HAP-1 (cell line): Measurements from ENCODE around the gene CRK.
"Not testable (repeated sequence)": the region's sequence is repeated elsewhere in the genome, so short reads cannot be mapped to it uniquely, and the experiment has no call there.

Experiments used
- DNase-seq, 2 experiments: peaks; one replicate each; pipeline ENCODE4 v3.0.0-alpha.2; 2016 to 2020; ENCODE audit warnings: low spot score in 2 of 2
- H3K27me3 ChIP-seq: fragments of 250-450 bp; sonication (Bioruptor Pico); 2 replicates; pipeline ENCODE4 v1.5.1; 2020; ENCODE audit warnings: low read depth, mild to moderate bottlenecking, moderate library complexity
- H3K36me3 ChIP-seq: fragments of 250-450 bp; sonication (Bioruptor Pico); replicated peaks from 2 replicates; pipeline ENCODE4 v1.5.1; 2020; ENCODE audit warnings: mild to moderate bottlenecking
- H3K4me1 ChIP-seq: fragments of 250-450 bp; sonication (Bioruptor Pico); 2 replicates; pipeline ENCODE4 v1.5.1; 2020; ENCODE audit warnings: mild to moderate bottlenecking
- H3K4me3 ChIP-seq: fragments of 250-450 bp; sonication (Bioruptor Pico); 2 replicates; pipeline ENCODE4 v1.5.1; 2020; ENCODE audit warnings: mild to moderate bottlenecking, moderate library complexity
- H3K9me3 ChIP-seq: fragments of 250-450 bp; sonication (Bioruptor Pico); 2 replicates; pipeline ENCODE4 v1.5.1; 2020; ENCODE audit warnings: mild to moderate bottlenecking, moderate library complexity
- in situ Hi-C: fragments of 300-500 bp; cut with MboI; formaldehyde crosslinking; loops from 3 replicates; pipeline ENCODE4 v1.14.3; 2020; ENCODE audit warnings: low sequenced_read_pairs, inconsistent platforms, mixed read lengths

Gene CRK

DNA sequence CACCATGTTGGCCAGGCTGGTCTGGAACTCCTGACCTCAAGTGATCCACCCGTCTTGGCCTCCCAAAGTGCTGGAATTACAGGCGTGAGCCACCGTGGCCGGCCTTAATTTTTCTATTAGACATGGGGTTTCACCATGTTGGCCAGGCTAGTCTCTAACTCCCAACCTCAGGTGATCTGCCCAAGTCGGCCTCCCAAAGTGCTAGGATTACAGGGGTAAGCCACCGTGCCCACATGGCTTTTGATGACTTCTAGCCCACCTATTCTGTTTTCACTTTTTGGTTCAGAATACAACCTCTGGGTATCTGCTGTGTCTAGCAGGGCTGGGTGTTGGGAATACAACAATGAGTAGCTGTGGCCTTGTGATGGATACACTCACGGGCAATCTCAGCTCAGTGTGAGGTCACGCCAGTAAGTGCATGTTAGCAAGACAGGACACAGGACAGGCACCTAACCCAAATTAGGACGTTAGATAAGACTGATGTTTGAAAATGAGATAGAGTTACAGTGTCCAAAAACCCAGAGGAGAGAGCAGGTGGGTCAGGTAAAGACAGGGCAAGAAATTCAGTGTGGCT lies 41.9 kb downstream of the CRK start:
- no peak for DNase-seq
- no peak overlapping the region for H3K4me3 ChIP-seq
- no peaks in the 10 kb centered on the region for H3K36me3 ChIP-seq
- in situ Hi-C loops, result no loop called here
- H3K4me1 ChIP-seq, result no peaks in the 10 kb centered on the region
- H3K9me3 ChIP-seq, result no peaks in the 10 kb centered on the region
- H3K27me3 ChIP-seq, result no peaks in the 10 kb centered on the region

DNA sequence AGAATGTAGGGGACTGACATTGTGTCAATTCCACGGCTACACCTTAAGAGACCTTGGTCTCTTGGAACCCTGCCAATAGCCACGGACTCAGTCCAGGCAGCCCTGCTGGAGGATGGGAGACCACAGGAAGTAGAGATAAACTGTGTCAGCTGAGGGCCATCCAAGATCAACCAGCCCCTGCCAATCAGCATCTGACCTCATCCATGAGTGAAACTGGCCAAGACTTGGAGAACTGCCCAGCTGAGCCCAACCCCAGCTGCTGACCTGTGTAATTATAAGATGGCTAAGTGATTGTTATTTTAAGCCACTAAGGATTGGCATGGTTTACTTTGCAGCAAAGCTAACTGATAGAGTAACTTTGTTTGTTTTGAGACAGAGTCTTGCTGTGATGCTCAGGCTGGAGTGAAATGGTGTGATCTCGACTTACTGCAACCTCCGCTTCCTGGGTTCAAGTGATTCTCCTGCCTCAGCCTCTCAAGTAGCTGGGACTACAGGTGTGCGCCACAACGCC lies 42.7 kb downstream of the CRK start:
- in situ Hi-C loops, result no loop called here
- peak in 1 of 2 experiments; percentile 48 for DNase-seq

DNA sequence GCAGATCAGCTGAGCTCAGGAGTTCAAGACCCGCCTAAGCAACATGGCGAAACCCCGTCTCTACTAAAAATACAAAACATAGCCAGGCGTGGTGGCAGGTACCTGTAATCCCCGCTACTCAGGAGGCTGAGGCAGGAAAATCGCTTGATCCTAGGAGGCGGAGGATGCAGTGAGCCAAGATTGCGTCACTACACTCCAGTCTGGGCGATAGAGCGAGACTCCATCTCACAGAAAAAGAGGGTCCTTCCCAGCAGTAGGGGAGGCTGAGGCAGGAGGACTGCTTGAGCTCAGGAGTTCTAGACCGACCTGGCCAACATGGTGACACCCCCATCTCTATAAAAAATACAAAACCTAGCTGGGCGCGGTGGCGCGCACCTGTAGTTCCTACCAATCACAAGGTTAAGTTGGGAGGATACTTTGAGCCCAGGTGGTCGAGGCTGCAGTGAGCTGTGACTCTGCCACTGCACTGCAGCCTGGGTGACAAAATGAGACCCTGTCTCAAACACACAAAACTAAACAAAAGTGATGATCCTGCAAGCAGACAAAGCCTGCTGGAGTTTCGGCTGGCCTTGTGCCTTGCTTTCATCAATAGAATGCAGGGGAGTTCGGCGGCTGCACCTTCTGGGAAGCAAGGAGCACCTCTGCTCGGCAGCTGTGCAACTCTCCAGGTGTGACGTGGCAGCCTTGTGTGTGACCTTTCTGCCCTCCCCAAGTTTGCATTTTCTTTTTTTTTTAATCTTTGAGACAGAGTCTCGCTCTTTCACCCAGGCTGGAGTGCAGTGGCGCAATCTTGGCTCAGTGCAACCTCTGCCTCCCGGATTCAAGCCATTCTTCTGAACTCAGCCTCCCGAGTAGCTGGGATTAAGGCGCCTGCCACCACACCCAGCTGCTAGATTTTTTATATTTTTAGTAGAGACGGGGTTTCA lies 43.6 kb downstream of the CRK start:
- Histone ChIP-seq H3K4me3 (no peak overlapping the region), H3K36me3 (no peaks in the 10 kb centered on the region), H3K9me3 (no peaks in the 10 kb centered on the region), H3K4me1 (no peaks in the 10 kb centered on the region), H3K27me3 (no peaks in the 10 kb centered on the region)
- DNase-seq, result no peak
- in situ Hi-C loops, result no loop called here

More for the DNA sequence above, 42.7 kb downstream of the CRK start:
- Histone ChIP-seq H3K27me3 (no peaks in the 10 kb centered on the region), H3K36me3 (no peaks in the 10 kb centered on the region), H3K4me3 (no peak overlapping the region), H3K4me1 (no peaks in the 10 kb centered on the region), H3K9me3 (no peaks in the 10 kb centered on the region)

DNA sequence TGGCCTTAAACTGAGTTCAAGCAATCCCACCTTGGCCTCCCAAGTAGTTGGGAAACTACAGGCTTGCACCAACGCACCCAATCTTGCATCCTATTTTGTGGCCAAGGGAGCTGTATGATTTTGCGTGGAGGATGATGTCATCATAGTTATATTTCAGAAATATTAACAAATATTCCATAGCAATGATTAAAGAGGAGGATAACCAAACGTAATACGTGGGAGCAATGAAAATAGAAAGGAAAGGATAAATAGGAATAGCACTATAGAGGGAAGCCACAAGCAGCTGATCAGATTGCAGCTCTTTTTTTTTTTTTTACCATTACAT lies 53.8 kb downstream of the CRK start:
- H3K27me3 ChIP-seq, result no peaks in the 10 kb centered on the region
- H3K36me3 ChIP-seq, result peaks cover 10% of the 10 kb centered on the region; the same call in 1 of the 2 replicates
- H3K9me3 ChIP-seq, result no peaks in the 10 kb centered on the region
- no peak for DNase-seq
- no peak overlapping the region for H3K4me3 ChIP-seq
- in situ Hi-C loops, result no loop called here
- peaks cover 12% of the 10 kb centered on the region for H3K4me1 ChIP-seq

DNA sequence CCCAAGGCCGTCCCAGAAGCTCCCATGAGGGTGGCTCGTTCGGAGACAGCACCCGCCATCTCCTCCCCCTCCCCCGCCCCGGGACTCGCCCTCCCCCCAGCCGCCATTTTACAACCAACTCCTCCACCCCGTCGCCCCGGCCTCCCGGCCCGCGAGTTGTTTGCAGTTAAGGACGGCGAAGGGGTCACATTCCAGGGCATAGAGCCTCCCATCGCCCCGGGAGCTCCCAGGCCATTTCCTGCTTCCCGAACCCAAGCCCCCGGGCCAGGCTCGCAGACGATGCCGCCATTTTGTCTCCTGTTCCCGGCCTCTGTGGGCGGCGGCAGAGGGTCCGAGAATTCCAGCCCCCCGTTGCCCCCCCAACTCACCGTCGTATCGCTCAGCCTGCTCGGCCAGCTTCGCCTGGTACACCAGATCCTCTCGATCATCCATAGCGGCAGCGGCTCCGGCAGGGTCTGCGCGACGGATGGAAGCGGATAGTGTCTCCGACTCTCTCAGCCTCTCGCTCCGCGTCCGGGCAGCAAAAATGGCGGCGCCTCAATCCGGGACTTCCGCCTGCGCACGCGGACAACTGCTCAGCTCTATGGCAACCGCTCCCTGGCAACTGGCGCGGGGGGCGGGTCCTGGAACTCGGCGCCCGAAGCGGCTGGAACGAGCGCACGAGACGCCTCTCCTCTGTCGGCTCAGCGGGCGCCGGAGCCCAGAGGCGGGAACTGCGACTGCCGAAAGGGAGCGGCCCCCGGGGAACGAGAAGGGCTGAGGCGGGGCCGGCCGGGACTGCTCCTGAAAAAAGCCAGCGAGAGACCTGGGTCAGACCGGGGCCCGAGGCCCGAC lies 56.1 kb downstream of the CRK start, which contains the start of gene YWHAE:
YWHAE (minus strand) TSS at position 544 of the 834 bp plus-strand sequence; CDS start at position 432, 112 bp downstream.
- H3K4me3 ChIP-seq, result peak within 1 kb of the TSS; percentile 100
- in situ Hi-C loops, result no loop called here
- peaks cover 24% of the 10 kb centered on the region for H3K36me3 ChIP-seq
- H3K4me1 ChIP-seq, result peaks cover 14% of the 10 kb centered on the region
- peak; percentile 95 to 98 for DNase-seq
- no peaks in the 10 kb centered on the region for H3K9me3 ChIP-seq
- no peaks in the 10 kb centered on the region for H3K27me3 ChIP-seq

DNA sequence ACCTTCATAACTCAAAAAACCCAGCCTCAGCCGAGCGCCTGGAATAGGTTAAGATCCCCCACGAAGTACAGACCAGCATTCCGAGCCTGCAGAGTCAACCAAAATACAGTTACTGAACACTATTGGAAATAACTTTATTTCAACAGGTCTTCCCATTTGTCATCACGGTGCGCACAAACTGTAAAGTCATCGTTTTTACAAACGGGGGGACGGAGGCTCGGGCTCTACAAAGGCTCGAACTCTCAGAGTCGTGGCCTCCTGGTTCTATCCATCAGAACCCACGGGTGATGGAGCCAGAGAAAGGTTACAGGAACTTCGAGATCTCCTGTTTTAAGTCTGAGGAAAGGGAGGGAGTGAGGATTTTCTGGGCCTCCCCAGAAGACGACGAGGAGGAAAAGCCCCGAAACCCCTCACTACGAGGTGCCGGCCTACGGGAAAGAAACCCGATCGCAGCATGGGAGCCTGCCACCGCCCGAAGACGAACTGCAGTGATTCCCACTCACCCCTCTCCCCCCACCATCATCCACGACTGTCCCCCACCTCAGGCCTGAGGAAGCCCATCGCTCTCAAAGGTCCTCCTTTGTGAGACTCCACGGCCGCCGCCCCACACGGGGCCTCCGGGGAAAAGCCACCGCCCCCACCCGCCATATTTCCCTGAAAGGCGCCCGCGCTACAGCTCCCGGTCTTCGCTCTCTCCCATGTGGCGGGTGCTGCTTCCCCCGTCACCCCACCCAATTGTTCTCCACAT lies 56.9 kb downstream of the CRK start:
- Histone ChIP-seq H3K4me1 (peaks cover 17% of the 10 kb centered on the region), H3K27me3 (no peaks in the 10 kb centered on the region), H3K4me3 (peak overlapping the region; percentile 100), H3K36me3 (peaks cover 26% of the 10 kb centered on the region), H3K9me3 (no peaks in the 10 kb centered on the region)
- DNase-seq, result no peak
- in situ Hi-C loops, result no loop called here

DNA sequence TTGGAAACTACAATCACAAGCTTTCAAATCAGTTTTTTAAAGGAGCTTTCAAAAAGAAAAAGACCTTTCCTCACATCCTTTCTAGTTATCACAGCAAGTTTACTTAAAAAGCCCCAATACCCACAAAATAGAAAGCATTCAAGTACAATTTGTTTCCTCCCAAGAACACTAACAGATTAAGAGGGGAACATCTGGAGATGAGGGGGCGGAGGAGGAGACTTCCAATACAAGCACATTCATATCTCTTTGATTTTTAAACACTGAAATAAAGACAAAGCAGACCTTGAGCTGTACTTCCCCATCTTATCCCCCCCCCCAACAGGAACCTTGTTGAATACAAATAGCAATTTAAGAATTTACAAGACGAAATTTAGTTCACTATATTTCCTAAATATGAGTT lies 58.0 kb downstream of the CRK start:
- in situ Hi-C loops, result no loop called here
- DNase-seq, result no peak
- Histone ChIP-seq H3K27me3 (no peaks in the 10 kb centered on the region), H3K4me3 (peak overlapping the region; percentile 100), H3K4me1 (peaks cover 27% of the 10 kb centered on the region), H3K36me3 (peaks cover 26% of the 10 kb centered on the region), H3K9me3 (no peaks in the 10 kb centered on the region)

DNA sequence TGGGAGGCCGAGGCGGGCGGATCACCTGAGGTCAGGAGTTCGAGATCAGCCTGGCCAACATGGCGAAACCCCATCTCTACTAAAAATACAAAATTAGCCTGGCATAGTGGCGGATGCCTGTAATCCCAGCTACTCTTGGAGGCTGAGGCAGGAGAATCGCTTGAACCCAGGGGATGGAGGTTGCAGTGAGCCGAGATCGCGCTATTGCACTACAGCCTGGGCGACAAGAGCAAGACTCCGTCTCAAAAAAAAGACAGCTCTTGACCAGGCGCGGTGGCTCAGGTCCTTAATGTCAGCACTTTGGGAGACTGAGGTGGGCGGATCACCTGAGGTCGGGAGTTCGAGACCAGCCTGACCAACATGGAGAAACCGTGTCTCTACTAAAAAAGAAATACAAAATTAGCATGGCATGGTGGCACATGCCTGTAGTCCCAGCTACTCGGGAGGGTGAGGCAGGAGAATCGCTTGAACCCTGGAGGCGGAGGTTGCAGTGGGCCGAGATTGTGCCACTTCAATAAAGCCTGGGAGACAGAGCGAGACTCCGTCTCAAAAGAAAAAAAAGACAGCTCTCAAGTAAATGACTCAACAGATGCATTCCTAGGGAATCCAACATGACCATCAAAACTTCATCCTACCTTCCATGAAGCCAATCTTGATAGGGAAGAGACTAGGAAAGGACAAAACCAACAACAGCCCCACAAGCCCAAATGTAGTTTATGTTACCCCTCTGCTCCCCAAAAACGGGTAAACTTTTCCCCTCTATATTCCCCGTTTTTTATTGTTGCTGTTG lies 60.0 kb downstream of the CRK start:
- H3K9me3 ChIP-seq, DNase-seq, H3K27me3 ChIP-seq, H3K4me3 ChIP-seq, in situ Hi-C loops: not testable (repeated sequence)
- Histone ChIP-seq H3K36me3 (peaks cover 33% of the 10 kb centered on the region), H3K4me1 (peaks cover 40% of the 10 kb centered on the region)

DNA sequence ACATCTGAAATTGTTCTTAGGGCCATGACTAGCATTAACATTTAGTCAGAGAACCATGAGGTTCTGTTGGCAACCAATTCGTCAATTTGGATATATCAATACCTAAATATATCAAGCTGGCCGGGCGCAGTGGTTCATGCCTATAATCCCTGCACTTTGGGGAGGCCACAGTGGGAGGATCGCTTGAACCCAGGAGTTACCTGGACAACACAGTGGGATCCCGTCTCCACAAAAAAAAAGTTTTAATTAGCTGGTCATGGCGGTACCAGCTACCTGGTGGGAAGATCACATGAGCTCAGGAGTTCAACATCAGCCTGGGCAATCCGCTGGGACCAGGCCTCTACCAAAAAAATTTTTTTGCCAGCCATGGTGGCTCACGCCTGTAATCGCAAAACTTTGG lies 64.5 kb downstream of the CRK start:
- Histone ChIP-seq H3K9me3 (no peaks in the 10 kb centered on the region), H3K36me3 (peaks cover 32% of the 10 kb centered on the region), H3K4me1 (peaks cover 52% of the 10 kb centered on the region), H3K4me3 (no peak overlapping the region), H3K27me3 (no peaks in the 10 kb centered on the region)
- in situ Hi-C loops, result no loop called here
- DNase-seq, result no peak

DNA sequence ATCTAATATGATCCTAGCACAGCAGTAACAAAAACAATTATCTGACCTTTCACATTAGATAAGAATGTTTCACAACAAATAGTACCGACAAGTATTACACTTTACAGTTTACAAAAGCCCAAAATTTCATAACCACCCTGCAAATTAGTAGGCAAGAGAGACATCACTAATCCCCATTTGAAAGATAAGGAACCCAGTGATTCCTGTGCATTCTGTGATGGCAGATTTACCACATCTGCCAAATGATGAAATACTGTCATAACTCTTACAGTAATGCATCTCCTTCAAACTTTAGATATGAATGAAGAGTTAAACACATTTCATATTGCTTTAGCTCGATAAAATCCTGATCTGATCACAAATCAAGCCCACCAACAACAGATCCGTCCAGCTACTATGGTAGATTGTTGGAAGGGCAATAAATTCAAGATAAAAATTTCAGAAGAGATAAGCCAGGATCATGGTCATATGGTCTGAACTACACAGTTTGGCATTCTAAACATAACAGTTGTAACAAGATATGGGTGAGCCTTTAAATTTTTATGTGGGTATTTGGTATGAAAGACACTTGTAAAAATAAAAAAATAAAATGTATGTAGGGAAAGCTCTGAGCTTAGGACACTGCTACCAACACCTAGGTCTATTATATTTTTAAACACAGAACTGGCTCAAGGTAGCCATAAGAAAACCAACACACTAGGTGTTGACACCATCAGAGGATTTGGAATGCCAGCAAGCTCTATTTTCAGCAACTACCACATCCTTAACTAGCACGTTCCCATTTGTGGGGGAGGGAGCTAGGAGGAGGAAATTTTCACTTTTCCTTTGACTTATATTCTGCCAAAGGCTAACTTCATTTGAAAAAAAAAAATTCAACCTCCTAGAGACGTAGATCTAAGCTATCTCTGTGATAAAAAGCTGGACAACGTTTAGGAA lies 65.3 kb downstream of the CRK start:
- Histone ChIP-seq H3K36me3 (peaks cover 24% of the 10 kb centered on the region), H3K4me3 (no peak overlapping the region), H3K4me1 (peaks cover 52% of the 10 kb centered on the region), H3K27me3 (no peaks in the 10 kb centered on the region), H3K9me3 (no peaks in the 10 kb centered on the region)
- DNase-seq, result no peak
- in situ Hi-C loops, result no loop called here

DNA sequence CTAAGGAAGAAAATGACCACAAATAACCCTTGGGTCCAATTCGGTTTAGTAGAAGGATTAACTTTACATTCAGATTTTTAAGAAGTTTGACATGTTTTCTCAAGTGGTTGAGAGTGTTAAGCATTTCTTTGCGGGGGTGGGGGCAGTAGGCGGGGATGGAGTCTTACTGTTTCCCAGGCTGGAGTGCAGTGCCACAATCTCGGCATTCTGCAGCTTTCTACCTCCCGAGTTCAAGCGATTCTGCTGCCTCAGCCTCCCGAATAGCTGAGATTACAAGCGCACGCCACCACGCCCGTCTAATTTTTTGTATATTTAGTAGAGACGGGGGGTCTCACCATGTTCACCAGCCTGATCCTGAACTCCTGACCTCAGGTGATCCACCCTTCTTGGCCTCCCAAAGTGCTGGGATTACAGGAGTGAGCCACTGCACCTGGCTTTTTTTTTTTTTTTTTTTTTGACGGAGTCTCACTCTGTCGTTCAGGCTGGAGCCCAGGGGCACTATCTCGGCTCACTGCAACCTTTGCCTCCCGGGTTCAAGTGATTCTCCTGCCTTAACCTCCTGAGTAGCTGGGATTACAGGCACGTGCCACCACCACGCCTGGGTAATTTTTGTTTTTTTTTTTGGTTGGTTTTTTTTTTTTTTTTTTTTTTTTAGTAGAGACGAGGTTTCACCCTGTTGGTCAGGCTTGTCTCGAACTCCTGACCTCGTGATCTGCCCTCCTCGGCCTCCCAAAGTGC lies 68.4 kb downstream of the CRK start:
- Histone ChIP-seq H3K36me3 (peaks cover 24% of the 10 kb centered on the region), H3K4me1 (peaks cover 41% of the 10 kb centered on the region)
- H3K9me3 ChIP-seq, H3K4me3 ChIP-seq, in situ Hi-C loops, H3K27me3 ChIP-seq: not testable (repeated sequence)
- DNase-seq, result peak in 1 of 2 experiments; percentile 38
